ENCODE measurements around the gene ANTKMT. TPM values are rescaled to one million over a fixed set of nuclear protein-coding genes. Genes with fewer than 3 reads are reported as not detected.

The ANTKMT gene
- total RNA-seq, 1 donor from 2014 or later = 111 TPM

DNA sequence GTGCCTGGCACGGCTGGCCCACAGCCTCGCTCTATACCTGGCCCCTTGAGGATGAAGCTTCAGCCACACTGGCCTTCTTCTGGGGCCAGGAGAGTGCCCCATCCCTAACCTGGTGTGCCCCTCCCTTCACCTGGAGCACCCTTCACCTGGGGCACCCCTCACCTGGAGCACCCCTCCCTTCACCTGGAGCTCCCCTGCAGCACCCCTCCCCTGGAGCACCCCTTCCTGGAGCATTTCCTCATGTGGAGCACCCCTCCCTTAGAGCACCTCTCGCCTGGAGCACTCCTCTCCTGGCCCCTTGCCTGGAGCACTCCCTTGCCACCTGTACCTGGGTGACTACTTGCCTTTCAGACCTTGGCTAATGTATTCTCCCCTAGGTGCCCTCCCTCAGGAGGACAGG, 12.9 kb upstream of the ANTKMT start:
- no peak for DNase-seq (ENCODE audit: low read depth)
- H3K4me3 ChIP-seq (ENCODE audit: low read depth, low read length) = no peak overlapping the region
- TF ChIP-seq, protein P1, sequence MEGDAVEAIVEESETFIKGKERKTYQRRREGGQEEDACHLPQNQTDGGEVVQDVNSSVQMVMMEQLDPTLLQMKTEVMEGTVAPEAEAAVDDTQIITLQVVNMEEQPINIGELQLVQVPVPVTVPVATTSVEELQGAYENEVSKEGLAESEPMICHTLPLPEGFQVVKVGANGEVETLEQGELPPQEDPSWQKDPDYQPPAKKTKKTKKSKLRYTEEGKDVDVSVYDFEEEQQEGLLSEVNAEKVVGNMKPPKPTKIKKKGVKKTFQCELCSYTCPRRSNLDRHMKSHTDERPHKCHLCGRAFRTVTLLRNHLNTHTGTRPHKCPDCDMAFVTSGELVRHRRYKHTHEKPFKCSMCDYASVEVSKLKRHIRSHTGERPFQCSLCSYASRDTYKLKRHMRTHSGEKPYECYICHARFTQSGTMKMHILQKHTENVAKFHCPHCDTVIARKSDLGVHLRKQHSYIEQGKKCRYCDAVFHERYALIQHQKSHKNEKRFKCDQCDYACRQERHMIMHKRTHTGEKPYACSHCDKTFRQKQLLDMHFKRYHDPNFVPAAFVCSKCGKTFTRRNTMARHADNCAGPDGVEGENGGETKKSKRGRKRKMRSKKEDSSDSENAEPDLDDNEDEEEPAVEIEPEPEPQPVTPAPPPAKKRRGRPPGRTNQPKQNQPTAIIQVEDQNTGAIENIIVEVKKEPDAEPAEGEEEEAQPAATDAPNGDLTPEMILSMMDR (conservative IDR thresholded peaks at IDR 0.05; ENCODE audit: low read depth, low read length) = no peak

DNA sequence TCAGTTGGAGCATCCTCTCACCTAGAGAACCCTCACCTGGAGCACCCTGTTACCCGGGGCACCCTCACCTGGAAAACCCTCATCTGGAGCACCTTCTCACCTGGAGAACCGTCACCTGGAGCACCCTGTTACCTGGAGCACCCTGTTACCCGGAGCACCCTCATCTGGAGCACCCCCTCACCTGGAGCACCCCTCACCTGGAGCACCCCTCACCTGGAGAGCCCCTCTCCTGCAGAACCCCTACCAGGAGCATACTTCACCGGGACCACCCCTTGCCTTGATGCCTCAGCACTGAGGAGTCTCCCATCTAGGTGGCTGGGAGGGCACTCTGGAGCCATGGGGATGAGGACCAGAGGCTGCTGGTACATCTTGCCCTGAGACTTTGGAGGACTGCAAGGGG, 12.0 kb upstream of the ANTKMT start:
- H3K4me3 ChIP-seq (ENCODE audit: low read depth, low read length) = no peak overlapping the region
- no peak for DNase-seq (ENCODE audit: low read depth)
- TF ChIP-seq, protein P1 (conservative IDR thresholded peaks at IDR 0.05; ENCODE audit: low read depth, low read length) = no peak

DNA sequence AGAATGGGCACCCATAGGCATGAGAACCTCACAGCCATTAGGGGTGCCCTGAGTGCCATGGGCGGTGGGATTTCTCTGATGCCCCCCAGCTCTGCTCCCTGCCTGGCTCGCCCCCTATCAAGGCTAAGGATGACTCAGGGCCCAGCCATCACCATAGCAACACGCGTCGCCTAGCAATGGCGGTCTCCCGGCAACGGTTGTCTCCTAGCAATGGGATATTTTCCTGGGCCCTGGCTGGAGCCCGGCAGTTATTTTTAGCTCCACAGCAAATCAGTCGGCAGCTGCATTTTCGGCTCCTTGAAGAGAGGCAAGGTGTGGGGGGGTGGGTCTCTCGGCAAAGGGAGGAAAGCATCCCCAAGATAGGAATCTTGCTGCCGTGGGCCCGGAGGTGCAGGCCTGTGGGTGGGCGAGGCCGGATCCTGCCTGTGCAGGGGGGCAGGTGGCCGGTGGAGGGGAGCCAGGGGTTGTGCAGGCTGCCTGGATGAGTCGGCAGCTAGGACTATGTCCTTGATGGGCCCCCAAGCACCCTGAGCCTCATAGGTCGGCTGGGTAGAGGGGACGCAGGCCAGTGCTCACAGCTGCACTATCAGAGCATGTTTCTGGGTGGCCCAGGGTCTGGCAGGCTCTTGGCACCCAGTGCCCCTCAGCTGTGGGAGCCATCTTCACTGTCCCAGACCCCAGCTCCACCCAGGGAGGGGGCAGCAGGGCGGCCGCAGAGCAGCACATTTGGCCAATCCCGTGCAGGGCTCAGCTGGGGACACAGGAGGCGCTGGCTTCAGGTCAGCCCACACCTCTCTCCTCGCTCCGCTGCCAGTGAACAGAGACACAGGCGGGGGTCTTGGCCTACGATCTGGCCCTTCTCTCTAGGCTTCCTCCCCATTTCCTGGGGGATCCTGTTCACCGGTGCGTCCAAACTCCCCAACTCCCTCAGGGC, 11.1 kb upstream of the ANTKMT start:
- no peak overlapping the region for H3K4me3 ChIP-seq (ENCODE audit: low read depth, low read length)
- TF ChIP-seq, protein P1 (conservative IDR thresholded peaks at IDR 0.05; ENCODE audit: low read depth, low read length) = no peak
- DNase-seq (ENCODE audit: low read depth) = no peak

DNA sequence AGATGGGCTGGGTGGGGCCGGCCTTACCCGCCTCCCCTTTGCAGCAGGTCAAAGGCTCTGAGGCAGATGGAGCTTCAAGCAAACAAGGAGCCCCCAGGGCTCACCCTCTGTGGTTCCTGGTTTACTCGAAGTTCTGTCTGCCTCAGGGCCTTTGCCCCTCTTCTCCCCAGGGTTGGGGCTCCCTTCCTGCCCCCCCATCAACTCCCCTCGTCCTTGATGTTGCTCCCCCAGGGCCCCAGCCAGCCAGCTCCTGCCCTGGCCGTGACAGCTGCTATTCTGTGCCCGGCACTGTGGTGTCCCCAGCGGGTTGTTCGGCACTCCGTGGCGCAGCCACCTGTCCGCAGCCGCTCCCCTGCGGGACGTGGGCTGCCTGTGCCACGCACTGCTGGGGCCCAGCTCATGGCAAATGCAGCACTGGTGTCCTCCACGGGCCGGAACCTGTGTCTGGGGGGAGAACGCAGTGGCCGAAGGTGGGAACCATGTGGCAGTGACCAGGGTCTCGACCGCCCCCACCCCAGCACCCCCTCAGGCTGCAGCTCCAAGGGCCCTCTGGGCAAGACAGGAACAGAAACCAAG, 10.4 kb upstream of the ANTKMT start:
- TF ChIP-seq, protein P1 (conservative IDR thresholded peaks at IDR 0.05; ENCODE audit: low read depth, low read length) = no peak
- no peak overlapping the region for H3K4me3 ChIP-seq (ENCODE audit: low read depth, low read length)
- no peak for DNase-seq (ENCODE audit: low read depth)

DNA sequence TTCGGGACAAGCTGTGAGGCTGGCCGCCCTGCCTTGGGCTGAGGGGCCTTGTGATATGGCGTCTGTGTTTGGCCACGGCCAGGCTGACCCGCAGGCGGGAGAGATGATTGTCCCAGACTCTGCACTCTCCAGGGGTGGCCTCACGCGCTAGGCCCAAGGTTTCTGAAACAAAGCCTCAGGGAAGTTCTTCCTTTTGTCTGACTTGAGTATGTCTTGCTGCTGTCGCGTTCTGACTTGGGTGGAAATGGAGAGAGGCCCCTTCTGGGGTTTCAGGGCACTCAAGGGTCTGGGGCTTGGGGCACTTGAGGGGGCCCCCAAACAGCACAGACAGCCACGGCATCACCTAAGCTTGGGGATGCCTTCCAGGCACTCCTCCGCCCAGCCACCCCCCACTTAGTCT, 9.9 kb upstream of the ANTKMT start:
- TF ChIP-seq, protein P1 (conservative IDR thresholded peaks at IDR 0.05; ENCODE audit: low read depth, low read length) = no peak

DNA sequence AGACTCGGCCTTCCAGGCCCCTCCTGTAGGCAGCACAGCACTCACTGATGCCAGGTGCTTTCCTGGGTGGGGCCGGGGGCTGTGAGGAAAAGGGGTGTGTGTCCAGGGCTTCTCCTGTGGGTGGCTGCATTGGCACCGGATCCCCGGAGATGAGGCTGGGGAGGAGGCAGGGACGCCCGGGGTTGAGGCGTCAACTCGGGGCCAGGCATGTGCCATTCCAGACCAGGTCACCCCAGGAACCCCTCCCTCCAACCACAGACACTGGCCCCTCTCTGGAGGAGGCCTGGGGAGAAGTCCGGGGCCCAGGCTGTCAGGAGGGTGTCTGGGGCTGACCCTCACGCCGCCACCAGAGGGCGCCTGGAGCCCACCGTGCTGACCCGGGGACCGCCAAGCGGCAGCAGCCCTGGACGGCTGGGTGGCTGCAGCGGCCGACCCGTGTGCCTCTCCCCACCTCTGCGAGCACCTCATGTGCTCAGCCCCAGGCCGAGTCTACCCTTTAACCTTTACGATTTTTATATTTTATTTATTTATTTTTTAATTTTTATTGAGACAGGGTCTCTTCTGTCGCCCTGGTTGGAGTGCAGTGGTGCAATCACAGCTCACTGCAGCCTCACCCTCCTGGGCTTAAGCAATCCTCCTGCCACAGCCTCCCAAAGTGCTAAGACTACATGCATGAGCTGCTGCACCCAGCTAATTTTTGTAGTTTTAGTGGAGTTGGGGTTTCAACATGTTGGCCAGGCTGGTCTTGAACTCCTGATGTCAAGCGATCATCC, 9.2 kb upstream of the ANTKMT start:
- DNase-seq (ENCODE audit: low read depth) = no peak
- TF ChIP-seq, protein P1 (conservative IDR thresholded peaks at IDR 0.05; ENCODE audit: low read depth, low read length) = peak; percentile 78
- H3K4me3 ChIP-seq (ENCODE audit: low read depth, low read length) = no peak overlapping the region

More for the DNA sequence above, 9.9 kb upstream of the ANTKMT start:
- no peak for DNase-seq (ENCODE audit: low read depth)
- H3K4me3 ChIP-seq (ENCODE audit: low read depth, low read length) = no peak overlapping the region

Data from epithelial cell of proximal tubule (primary cell).